ENCODE results near the gene PRIMA1.

GRCh38 chr14:93714605-93715004 is 73.7 kb downstream of the PRIMA1 start:
- TF ChIP-seq CTCF (IDR thresholded peaks at IDR 0.05): no peak
- no peak for TF ChIP-seq EP300 (IDR thresholded peaks at IDR 0.05)
- TF ChIP-seq POLR2A (IDR thresholded peaks at IDR 0.05): no peak
